ENCODE data around the gene RGS8. TPM values are rescaled to one million over a fixed set of nuclear protein-coding genes. Genes with fewer than 3 reads are reported as not detected.

Gene RGS8
- total RNA-seq, 1 donor from 2014 or later, result not detected

DNA sequence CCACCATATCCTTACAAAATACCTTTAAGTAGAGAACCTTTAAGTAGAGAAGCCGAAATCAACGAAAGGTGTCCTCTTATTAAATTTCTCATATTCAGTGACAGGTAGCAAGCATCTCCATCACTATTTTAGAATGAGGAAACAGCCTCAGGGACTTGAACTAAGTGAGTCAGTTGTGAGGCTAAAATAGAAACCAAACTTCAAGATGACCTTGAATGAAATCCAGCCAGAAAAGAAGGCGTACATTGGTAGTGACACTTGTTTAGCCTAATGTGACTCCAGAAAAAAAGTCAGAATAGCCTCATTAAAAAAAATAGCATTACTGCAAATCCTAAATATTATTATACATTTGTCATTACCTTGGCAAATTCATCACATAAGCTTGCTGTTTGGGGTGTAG is 20.1 kb downstream of the RGS8 start:
- no peak overlapping the region for H3K27ac ChIP-seq
- no peaks in the 10 kb centered on the region for H3K9me3 ChIP-seq
- H3K4me1 ChIP-seq, result no peaks in the 10 kb centered on the region
- H3K27me3 ChIP-seq, result no peaks in the 10 kb centered on the region
- no peak for ATAC-seq
- no peak overlapping the region for H3K4me3 ChIP-seq
- no peak for TF ChIP-seq CTCF (IDR thresholded peaks at IDR 0.05)
- DNase-seq, result no peak
- intact Hi-C loops (cut with DNase I), result no loop called here
- H3K36me3 ChIP-seq, result no peaks in the 10 kb centered on the region

GRCh38 chr1:182662956-182663355 is 21.4 kb downstream of the RGS8 start:
- no peaks in the 10 kb centered on the region for H3K27me3 ChIP-seq
- DNase-seq (no peak), ATAC-seq (no peak)
- no peaks in the 10 kb centered on the region for H3K9me3 ChIP-seq
- intact Hi-C loops (cut with DNase I), result no loop called here
- no peaks in the 10 kb centered on the region for H3K36me3 ChIP-seq
- H3K27ac ChIP-seq, result no peak overlapping the region
- H3K4me3 ChIP-seq, result no peak overlapping the region
- no peak for TF ChIP-seq CTCF (IDR thresholded peaks at IDR 0.05)
- H3K4me1 ChIP-seq, result no peaks in the 10 kb centered on the region

- intact Hi-C loops (cut with DNase I), result no loop called here
- no peak for ATAC-seq
- no peak for DNase-seq
- Histone ChIP-seq H3K9me3 (no peaks in the 10 kb centered on the region), H3K36me3 (no peaks in the 10 kb centered on the region), H3K27me3 (no peaks in the 10 kb centered on the region), H3K4me3 (no peak overlapping the region), H3K27ac (no peak overlapping the region), H3K4me1 (no peaks in the 10 kb centered on the region)
- no peak for TF ChIP-seq CTCF (IDR thresholded peaks at IDR 0.05)
These were observed 22.1 kb downstream of the RGS8 start for GRCh38 chr1:182662121-182662890.

GRCh38 chr1:182658055-182658454 is 26.3 kb downstream of the RGS8 start:
- ATAC-seq, result no peak
- Histone ChIP-seq H3K27me3 (no peaks in the 10 kb centered on the region), H3K4me1 (no peaks in the 10 kb centered on the region), H3K27ac (no peak overlapping the region), H3K36me3 (no peaks in the 10 kb centered on the region), H3K9me3 (no peaks in the 10 kb centered on the region), H3K4me3 (no peak overlapping the region)
- no peak for TF ChIP-seq CTCF (IDR thresholded peaks at IDR 0.05)
- no peak for DNase-seq
- intact Hi-C loops (cut with DNase I), result no loop called here

DNA sequence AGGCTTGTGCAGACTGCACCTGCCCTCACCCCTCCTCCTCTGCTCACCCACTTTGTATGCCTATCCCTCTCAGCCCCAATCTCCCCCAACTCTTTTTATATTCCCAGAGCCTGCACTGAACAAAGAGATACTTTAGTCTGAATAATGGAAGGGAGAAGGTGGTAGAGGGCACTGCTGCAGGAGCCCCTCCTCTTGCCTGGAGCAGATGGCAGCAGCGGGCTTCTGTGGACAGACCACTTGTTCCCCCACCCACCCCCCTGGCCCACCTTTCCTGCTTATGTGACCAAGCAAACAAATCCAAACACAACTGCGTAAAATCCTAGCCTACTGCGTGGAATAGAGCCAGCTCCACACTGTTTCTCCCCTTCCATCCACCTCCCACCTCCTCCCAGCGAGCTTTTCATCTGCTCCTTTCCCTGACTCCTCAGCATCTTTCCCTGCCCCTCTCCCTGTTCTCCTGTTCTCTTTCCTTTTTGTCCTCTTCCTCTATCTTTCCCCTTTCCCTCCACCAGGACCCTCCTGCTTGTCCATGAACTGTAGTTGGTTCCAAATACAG is 27.5 kb downstream of the RGS8 start:
- Histone ChIP-seq H3K27ac (no peak overlapping the region), H3K4me1 (no peaks in the 10 kb centered on the region), H3K9me3 (no peaks in the 10 kb centered on the region), H3K27me3 (no peaks in the 10 kb centered on the region), H3K36me3 (no peaks in the 10 kb centered on the region), H3K4me3 (no peak overlapping the region)
- no peak for TF ChIP-seq CTCF (IDR thresholded peaks at IDR 0.05)
- ATAC-seq (no peak), DNase-seq (no peak)
- intact Hi-C loops (cut with DNase I), result no loop called here

All from upper lobe of right lung (tissue), 1 donor.